GM18907 (cell line): ENCODE results near the gene PLCL1.

Experiments
- ATAC-seq: cut with Tn5 transposase; IDR thresholded peaks from one replicate; pipeline ENCODE4 v1.9.1; 2021; ENCODE audit warnings: mild to moderate bottlenecking, moderate library complexity; ENCODE audit not compliant: unreplicated experiment

The PLCL1 gene

GRCh38 chr2:197920592-197921201 is 116.3 kb downstream of the PLCL1 start:
- no peak for ATAC-seq

DNA sequence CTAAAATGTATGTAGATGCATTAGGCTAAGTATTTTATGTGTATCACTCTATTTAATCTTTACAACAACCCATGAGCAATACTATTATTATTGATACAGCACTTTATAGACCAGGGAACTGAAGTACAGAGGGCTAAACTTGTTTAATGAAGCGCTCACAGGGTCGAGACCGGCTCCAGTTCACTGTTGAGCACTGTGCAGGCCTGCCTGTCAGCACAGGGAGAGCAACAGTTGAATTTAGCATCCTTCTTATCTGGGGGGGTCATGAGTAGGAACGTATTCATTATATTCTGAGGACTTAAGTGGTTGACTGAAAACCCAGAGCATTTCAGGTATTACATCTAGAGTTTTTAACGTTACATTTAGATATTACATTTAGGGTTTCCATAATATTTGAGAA is 120.1 kb downstream of the PLCL1 start:
- no peak for ATAC-seq

DNA sequence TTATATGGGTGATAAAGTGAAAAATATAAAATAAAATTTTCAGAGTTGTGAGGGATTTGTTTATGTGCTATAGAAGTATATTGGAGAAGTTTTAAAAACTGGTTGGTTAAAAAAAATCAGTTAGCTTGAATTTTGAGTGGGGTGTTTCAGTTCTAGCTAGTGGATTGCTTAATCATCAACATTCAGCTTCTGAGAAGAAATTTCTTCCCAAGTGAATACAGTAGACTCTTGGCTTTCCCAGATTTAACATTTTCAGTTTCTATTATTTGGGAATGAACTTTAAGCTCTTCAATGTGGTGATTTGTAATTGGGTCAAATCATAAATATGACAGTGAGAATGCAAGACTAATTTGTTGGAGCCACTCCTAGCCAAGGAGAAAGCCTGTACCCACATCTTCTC is 120.8 kb downstream of the PLCL1 start:
- no peak for ATAC-seq

DNA sequence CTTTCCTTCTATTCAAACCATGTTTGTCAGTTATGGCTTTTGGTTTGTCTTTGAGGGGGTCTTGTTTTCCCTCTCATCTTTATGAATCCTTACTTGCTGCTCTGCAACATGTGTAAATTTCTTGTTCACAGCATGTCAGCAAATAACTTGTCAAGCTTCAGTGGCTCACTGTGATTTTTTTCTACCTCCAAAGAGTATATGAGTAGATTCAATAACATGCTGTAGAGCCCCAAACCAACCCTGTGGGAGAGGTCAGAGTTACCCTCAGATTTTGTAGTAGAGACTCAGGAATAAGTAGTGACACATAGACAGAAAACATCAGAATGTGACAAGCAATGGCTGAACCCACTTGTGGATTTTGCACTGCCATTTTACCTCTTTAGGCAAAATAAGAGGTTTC is 121.6 kb downstream of the PLCL1 start:
- ATAC-seq = no peak

DNA sequence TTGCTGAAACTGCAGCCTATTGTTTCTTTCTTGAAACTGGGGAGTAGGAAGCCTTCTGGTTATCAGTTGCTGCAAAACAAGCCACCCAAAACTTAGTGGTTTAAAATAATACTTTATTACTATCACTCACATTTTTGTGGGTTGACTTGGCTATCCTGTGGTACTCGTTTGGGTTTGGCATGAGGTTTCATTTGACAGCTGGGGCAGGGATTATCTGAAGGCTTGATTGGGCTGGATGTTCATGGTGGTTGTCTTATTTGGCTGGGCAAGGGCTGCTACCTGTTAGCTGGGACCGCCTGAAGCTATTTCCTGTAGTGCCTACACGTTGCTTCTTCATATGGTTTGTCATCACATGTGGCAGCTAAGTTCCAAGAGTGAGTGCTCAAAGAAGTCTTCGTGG is 122.3 kb downstream of the PLCL1 start:
- ATAC-seq = no peak

DNA sequence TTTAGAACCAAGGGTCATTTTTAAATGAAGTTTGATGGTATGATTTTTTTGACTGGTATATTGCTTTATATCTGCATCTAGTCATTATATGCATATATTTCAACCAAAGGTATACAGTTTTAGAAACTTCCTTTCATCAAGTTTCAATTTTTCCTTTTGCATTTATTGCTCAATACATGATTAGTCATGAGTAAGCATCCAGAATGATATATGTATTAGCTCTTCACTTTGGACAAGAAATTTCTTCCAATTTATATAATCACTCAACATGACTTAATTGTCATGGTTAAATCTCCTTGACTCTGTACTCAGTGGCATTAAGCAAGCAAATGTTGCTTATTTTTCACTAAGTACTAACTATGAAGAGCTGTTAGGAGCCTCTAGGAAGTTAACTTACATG is 123.6 kb downstream of the PLCL1 start:
- ATAC-seq = no peak

DNA sequence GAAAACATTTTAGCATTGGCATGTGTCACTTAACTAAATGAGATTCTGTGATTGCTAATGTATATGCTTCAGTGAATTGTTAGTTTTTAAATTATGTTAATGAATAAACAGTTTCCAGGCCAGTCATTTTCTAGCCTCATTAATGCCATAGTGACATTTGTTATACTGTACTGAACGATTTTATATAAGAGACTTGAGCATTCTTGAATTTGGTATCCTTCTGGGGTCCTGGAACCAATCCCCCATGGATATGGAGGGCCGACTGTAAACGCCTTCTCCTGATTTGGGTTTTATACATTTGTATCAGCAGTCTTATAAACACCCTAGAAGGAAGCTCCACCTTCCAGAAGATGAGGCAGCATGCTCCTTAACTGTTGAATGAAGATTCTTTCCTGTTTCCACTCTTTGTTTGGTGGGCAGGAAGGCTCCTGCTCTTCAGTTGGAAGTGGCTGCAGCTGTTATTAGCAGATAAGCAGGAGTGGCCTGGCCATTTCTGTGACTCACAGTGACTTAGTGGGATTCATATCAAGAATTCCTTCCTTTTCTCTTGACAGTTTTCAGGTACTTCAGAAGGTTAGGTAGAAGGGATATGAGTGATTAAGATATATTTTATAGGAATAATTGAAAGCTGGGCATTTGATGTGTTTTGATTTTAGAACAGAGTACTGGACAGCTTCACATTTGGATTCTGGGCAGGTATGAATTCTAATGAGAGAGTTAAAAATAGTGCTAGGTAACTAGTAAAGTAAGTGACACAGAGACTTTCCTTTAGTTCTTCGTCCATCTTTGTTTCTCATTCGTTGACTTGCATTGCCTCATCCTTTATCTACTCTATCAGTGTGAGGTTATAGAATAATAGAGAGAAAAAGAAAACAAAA is 124.9 kb downstream of the PLCL1 start:
- ATAC-seq = no peak

GRCh38 chr2:197929886-197930227 is 125.5 kb downstream of the PLCL1 start:
- ATAC-seq = no peak

- no peak for ATAC-seq
Measured at GRCh38 chr2:197930570-197931278, 126.3 kb downstream of the PLCL1 start.

GRCh38 chr2:197931661-197932312 is 127.4 kb downstream of the PLCL1 start:
- no peak for ATAC-seq

- no peak for ATAC-seq
Measured at GRCh38 chr2:197932374-197932773, 128.0 kb downstream of the PLCL1 start.

- no peak for ATAC-seq
Measured at GRCh38 chr2:197934261-197934933, 130.0 kb downstream of the PLCL1 start.

GRCh38 chr2:197934934-197935289 is 130.5 kb downstream of the PLCL1 start:
- ATAC-seq = no peak

GRCh38 chr2:197937814-197938213 is 133.4 kb downstream of the PLCL1 start:
- ATAC-seq = no peak

DNA sequence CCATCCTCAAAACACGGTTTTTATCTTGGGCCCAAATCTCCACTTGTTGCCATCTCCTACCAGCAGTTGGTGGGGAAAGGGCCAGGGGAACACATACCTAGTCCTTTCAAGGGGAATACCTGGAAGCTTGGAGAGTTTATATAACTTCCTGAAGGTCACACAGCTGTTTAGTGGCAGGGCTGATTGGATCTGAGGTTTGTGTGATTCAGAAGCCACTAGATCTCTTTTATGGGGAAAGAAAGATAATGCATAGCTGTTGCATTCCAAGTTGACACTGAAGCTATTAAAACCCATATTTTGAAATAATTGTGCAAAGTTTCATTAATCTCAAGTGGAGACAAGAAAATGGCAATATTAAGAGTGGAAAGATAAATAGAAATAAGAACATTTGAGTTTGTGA is 134.2 kb downstream of the PLCL1 start:
- ATAC-seq = no peak

GRCh38 chr2:197939787-197940186 is 135.4 kb downstream of the PLCL1 start:
- no peak for ATAC-seq

DNA sequence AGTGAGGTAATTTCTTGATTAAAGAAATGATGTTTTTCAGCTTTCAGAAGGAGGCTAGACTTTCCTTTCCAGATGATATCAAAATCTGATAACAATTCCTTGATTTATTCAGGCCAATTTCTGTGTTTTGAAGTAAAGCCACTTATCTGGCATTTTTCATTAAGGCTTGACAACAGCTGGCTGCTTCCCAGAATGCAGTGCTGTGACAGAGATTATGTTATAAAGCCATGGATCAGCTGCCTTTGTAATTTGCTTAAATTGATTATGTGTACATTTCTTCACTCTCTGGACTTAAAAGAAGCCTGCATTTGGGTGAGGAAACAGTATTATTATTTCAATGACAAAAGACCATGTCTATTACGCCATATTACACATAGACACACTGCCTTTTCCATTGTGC is 136.0 kb downstream of the PLCL1 start:
- no peak for ATAC-seq

DNA sequence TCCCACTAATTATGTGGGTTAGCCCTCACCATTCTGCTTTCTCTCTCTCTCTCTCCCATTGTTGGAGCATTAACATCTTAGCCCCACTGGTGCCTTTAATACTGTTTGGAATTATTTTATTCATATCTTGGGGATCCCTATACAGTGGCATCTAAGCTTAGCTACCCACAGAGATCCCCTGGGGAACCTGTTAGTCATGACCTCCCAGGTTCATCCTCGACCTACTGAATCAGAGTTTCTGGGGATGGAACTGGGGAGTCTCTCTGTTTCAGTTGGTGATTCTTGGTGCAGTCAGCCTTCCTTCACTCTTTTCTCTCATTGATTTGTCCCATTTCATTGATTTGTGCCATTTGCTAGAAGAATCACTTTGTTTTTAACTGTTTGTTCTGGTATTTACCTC is 137.3 kb downstream of the PLCL1 start:
- ATAC-seq = no peak

- ATAC-seq = no peak
Measured at GRCh38 chr2:197943731-197944130, 139.3 kb downstream of the PLCL1 start.

- no peak for ATAC-seq
Measured at GRCh38 chr2:197944416-197945096, 140.2 kb downstream of the PLCL1 start.
